H1 (cell line): ENCODE measurements around the gene STX10.
"Not testable (repeated sequence)": the region's sequence is repeated elsewhere in the genome, so short reads cannot be mapped to it uniquely, and the experiment has no call there.

ENCODE experiments used
- EZH2 ChIP-seq: fragments of 200-600 bp; sonication (generic); IDR thresholded peaks from 2 replicates; pipeline ENCODE4 v1.7.1; 2012; ENCODE audit warnings: low read depth, mild to moderate bottlenecking, moderate library complexity, low read length, inconsistent platforms; ENCODE audit not compliant: severe bottlenecking
- NANOG ChIP-seq: IDR thresholded peaks from 2 replicates; pipeline ENCODE4 v1.6.1; 2011; ENCODE audit warnings: low read length, low read depth, mild to moderate bottlenecking, inconsistent platforms; ENCODE audit not compliant: insufficient read depth, poor library complexity, severe bottlenecking
- TF ChIP-seq, protein P1 (sequence below), 3 experiments: IDR thresholded peaks; 1 replicate in 2 of 3; 2 replicates in 1 of 3; pipeline versions ENCODE4 v1.5.1 to v1.6.1; 2011; ENCODE audit warnings: low read length in 3 of 3, mild to moderate bottlenecking in 3 of 3, inconsistent platforms in 2 of 3, low read depth in 1 of 3, moderate library complexity in 1 of 3; ENCODE audit not compliant: insufficient read depth in 1 of 3; ENCODE audit errors: control extremely low read depth in 1 of 3
- TF ChIP-seq, protein P2 (sequence below): IDR thresholded peaks from 2 replicates; pipeline ENCODE4 v1.6.1; 2012; ENCODE audit warnings: inconsistent platforms

- TF ChIP-seq NANOG, EZH2: not testable (repeated sequence)
- TF ChIP-seq, protein P1, sequence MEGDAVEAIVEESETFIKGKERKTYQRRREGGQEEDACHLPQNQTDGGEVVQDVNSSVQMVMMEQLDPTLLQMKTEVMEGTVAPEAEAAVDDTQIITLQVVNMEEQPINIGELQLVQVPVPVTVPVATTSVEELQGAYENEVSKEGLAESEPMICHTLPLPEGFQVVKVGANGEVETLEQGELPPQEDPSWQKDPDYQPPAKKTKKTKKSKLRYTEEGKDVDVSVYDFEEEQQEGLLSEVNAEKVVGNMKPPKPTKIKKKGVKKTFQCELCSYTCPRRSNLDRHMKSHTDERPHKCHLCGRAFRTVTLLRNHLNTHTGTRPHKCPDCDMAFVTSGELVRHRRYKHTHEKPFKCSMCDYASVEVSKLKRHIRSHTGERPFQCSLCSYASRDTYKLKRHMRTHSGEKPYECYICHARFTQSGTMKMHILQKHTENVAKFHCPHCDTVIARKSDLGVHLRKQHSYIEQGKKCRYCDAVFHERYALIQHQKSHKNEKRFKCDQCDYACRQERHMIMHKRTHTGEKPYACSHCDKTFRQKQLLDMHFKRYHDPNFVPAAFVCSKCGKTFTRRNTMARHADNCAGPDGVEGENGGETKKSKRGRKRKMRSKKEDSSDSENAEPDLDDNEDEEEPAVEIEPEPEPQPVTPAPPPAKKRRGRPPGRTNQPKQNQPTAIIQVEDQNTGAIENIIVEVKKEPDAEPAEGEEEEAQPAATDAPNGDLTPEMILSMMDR (IDR thresholded peaks at IDR 0.05; ENCODE audit: control extremely low read depth in 1 of 3, insufficient read depth in 1 of 3, low read depth in 1 of 3, low read length in 3 of 3), result not testable (repeated sequence)
- TF ChIP-seq, protein P2, sequence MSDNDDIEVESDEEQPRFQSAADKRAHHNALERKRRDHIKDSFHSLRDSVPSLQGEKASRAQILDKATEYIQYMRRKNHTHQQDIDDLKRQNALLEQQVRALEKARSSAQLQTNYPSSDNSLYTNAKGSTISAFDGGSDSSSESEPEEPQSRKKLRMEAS, result not testable (repeated sequence)
Measured at GRCh38 chr19:13186688-13187087, 36.5 kb upstream of the STX10 start.
